NCI-H128 (cell line): ENCODE measurements around the gene PTPRN2.

Source experiments
- DNase-seq: peaks from one replicate; lab custom pipeline; 2025; ENCODE audit not compliant: unreplicated experiment; lab: John Stamatoyannopoulos, UW

The PTPRN2 gene

GRCh38 chr7:158329686-158330085, 257.9 kb downstream of the PTPRN2 start:
- no peak for DNase-seq

- DNase-seq = no peak
Measured at GRCh38 chr7:158329014-158329610, 258.5 kb downstream of the PTPRN2 start.

GRCh38 chr7:158328376-158329013, 259.1 kb downstream of the PTPRN2 start:
- DNase-seq = no peak

GRCh38 chr7:158327571-158328180, 259.9 kb downstream of the PTPRN2 start:
- DNase-seq = no peak

GRCh38 chr7:158327012-158327411, 260.6 kb downstream of the PTPRN2 start:
- no peak for DNase-seq

- DNase-seq = peak; percentile 58
Measured at GRCh38 chr7:158325530-158326381, 261.9 kb downstream of the PTPRN2 start.

- DNase-seq = no peak
Measured at GRCh38 chr7:158324397-158325360, 262.9 kb downstream of the PTPRN2 start.

- DNase-seq = no peak
Measured at GRCh38 chr7:158323741-158324396, 263.8 kb downstream of the PTPRN2 start.

- no peak for DNase-seq
Measured at GRCh38 chr7:158322616-158323530, 264.8 kb downstream of the PTPRN2 start.

- DNase-seq = no peak
Measured at GRCh38 chr7:158321936-158322615, 265.5 kb downstream of the PTPRN2 start.

GRCh38 chr7:158321056-158321700, 266.4 kb downstream of the PTPRN2 start:
- DNase-seq = no peak

GRCh38 chr7:158320328-158320727, 267.3 kb downstream of the PTPRN2 start:
- DNase-seq = no peak

GRCh38 chr7:158318511-158318913, 269.1 kb downstream of the PTPRN2 start:
- no peak for DNase-seq

GRCh38 chr7:158317238-158318205, 270.1 kb downstream of the PTPRN2 start:
- no peak for DNase-seq

- DNase-seq = no peak
Measured at GRCh38 chr7:158316466-158317031, 271.1 kb downstream of the PTPRN2 start.

GRCh38 chr7:158315881-158316280, 271.7 kb downstream of the PTPRN2 start:
- DNase-seq = no peak
